OCI-LY7 (cell line): ENCODE data around the gene LIMS1. TPM values are rescaled to one million over a fixed set of nuclear protein-coding genes. Genes with fewer than 3 reads are reported as not detected.

Experiments
- BruUV-seq: library from RNA; stranded (reverse); fragments of 400-500 nt; replicated peaks from 2 replicates; lab custom pipeline; 2021; lab: Mats Ljungman, UMichigan
- CTCF ChIA-PET: fragments of 300-600 bp; sonication (Branson Sonifier 250); formaldehyde crosslinking; loops from one replicate; lab custom pipeline; 2022; ENCODE audit warnings: antibody characterized with exemption; ENCODE audit not compliant: unreplicated experiment; lab: Charles Lee
- POLR2A ChIA-PET: fragments of 300-600 bp; sonication (Branson Sonifier 250); formaldehyde crosslinking; loops from one replicate; lab custom pipeline; 2022; ENCODE audit warnings: antibody characterized with exemption; lab: Charles Lee
- DNase-seq: peaks from one replicate; pipeline ENCODE4 v3.0.0-alpha.2; 2015; ENCODE audit warnings: low spot score
- H2AFZ ChIP-seq: fragments of 200-600 bp; sonication (generic), shearing (Covaris generic); 2 replicates; pipeline ENCODE4 v1.6.1; 2014; ENCODE audit warnings: mild to moderate bottlenecking, antibody characterized with exemption, low read length, moderate library complexity
- H3K27ac ChIP-seq: fragments of 200-600 bp; sonication (generic); 2 replicates; pipeline ENCODE4 v1.5.1; 2014; ENCODE audit warnings: mixed run types, low read depth, mild to moderate bottlenecking, moderate library complexity, low read length, inconsistent platforms; ENCODE audit not compliant: poor library complexity, severe bottlenecking
- H3K36me3 ChIP-seq: fragments of 200-600 bp; sonication (generic); 2 replicates; pipeline ENCODE4 v1.6.1; 2014; ENCODE audit warnings: mild to moderate bottlenecking, antibody characterized with exemption, low read length, moderate library complexity, mixed read lengths; ENCODE audit not compliant: insufficient read depth
- H3K4me1 ChIP-seq: fragments of 200-600 bp; sonication (generic); 2 replicates; pipeline ENCODE4 v1.5.1; 2014; ENCODE audit warnings: mild to moderate bottlenecking, low read length; ENCODE audit not compliant: insufficient read depth, poor library complexity, severe bottlenecking
- H3K4me2 ChIP-seq: fragments of 200-600 bp; sonication (generic); 2 replicates; pipeline ENCODE4 v1.6.1; 2014; ENCODE audit warnings: mild to moderate bottlenecking, low read length
- H3K4me3 ChIP-seq: fragments of 200-600 bp; sonication (generic); 2 replicates; pipeline ENCODE4 v1.5.1; 2014; ENCODE audit warnings: mild to moderate bottlenecking, low read depth, low read length; ENCODE audit not compliant: poor library complexity, severe bottlenecking
- H3K79me2 ChIP-seq: fragments of 200-600 bp; sonication (generic); 2 replicates; pipeline ENCODE4 v1.6.1; 2016; ENCODE audit warnings: low read depth, mild to moderate bottlenecking, low read length, moderate library complexity, mixed read lengths; ENCODE audit not compliant: insufficient read depth
- H3K9me2 ChIP-seq: fragments of 200-600 bp; sonication (generic); 2 replicates; pipeline ENCODE4 v1.6.1; 2016; ENCODE audit warnings: mild to moderate bottlenecking, low read length, mixed read lengths; ENCODE audit not compliant: insufficient read depth
- H3K9me3 ChIP-seq: fragments of 200-600 bp; sonication (generic); 2 replicates; pipeline ENCODE4 v1.6.1; 2014; ENCODE audit warnings: mild to moderate bottlenecking, mixed run types, low read length, mixed read lengths
- H4K20me1 ChIP-seq: fragments of 200-600 bp; sonication (generic); 2 replicates; pipeline ENCODE4 v1.6.1; 2014; ENCODE audit warnings: mild to moderate bottlenecking, antibody characterized with exemption, low read length, moderate library complexity, mixed read lengths; ENCODE audit not compliant: insufficient read depth
- EZH2phosphoT487 ChIP-seq: fragments of 200-600 bp; sonication (generic); IDR thresholded peaks from 2 replicates; pipeline ENCODE4 v1.6.1; 2018; ENCODE audit warnings: low read depth, borderline replicate concordance, mild to moderate bottlenecking, mixed run types, antibody characterized with exemption, low read length, moderate library complexity, mixed read lengths
- intact Hi-C: fragments of 100-400 bp; cut with micrococcal nuclease; formaldehyde crosslinking; loops from one replicate; pipeline ENCODE4 v1.10.0; 2022; ENCODE audit not compliant: unreplicated experiment
- total RNA-seq, 2 experiments: library from RNA; depleted of rRNA in 1 of 2; stranded (reverse); fragments of >200 nt in 1 of 2; shearing (Covaris generic) in 1 of 2; gene quantifications; 2 replicates each; pipeline ENCODE4 v1.2.3, GENCODE V29; 2014 to 2022
- TF ChIP-seq, protein P1 (sequence below): fragments of 200-600 bp; sonication (generic); conservative IDR thresholded peaks from 2 replicates; pipeline ENCODE4 v1.5.1; 2014; ENCODE audit warnings: mild to moderate bottlenecking, antibody characterized with exemption, low read length, moderate library complexity, mixed read lengths

LIMS1 gene
- total RNA-seq, 2 experiments from 2014 or later, result 53.3 to 74.7 TPM

- no peaks in the 10 kb centered on the region for H3K79me2 ChIP-seq
- peaks cover 30% of the 10 kb centered on the region for H3K4me1 ChIP-seq
- no peak for DNase-seq
- TF ChIP-seq EZH2phosphoT487, result no peak
- TF ChIP-seq, protein P1, sequence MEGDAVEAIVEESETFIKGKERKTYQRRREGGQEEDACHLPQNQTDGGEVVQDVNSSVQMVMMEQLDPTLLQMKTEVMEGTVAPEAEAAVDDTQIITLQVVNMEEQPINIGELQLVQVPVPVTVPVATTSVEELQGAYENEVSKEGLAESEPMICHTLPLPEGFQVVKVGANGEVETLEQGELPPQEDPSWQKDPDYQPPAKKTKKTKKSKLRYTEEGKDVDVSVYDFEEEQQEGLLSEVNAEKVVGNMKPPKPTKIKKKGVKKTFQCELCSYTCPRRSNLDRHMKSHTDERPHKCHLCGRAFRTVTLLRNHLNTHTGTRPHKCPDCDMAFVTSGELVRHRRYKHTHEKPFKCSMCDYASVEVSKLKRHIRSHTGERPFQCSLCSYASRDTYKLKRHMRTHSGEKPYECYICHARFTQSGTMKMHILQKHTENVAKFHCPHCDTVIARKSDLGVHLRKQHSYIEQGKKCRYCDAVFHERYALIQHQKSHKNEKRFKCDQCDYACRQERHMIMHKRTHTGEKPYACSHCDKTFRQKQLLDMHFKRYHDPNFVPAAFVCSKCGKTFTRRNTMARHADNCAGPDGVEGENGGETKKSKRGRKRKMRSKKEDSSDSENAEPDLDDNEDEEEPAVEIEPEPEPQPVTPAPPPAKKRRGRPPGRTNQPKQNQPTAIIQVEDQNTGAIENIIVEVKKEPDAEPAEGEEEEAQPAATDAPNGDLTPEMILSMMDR, result no peak
- intact Hi-C loops, result no loop called here
- ChIA-PET POLR2A (interaction anchor here (0.6 to 4.0 kb wide), 5 partner anchors 11 to 391 kb away, joined by 3 to 19 read pairs (median 3); no protein-coding TSS in a partner anchor), CTCF (interaction anchor here (1.0 kb wide), 1 partner anchor 51 kb away, joined by 3 read pairs; no protein-coding TSS in a partner anchor)
- H3K4me2 ChIP-seq, result no peak overlapping the region
- H3K36me3 ChIP-seq, result no peaks in the 10 kb centered on the region
- H3K4me3 ChIP-seq, result no peak overlapping the region
- no peak overlapping the region for H3K27ac ChIP-seq
- no peaks in the 10 kb centered on the region for H4K20me1 ChIP-seq
- H3K9me3 ChIP-seq, result no peaks in the 10 kb centered on the region
- BruUV-seq, result no TSS peak
- H2AFZ ChIP-seq, result no peak overlapping the region
- H3K9me2 ChIP-seq, result no peaks in the 10 kb centered on the region
These were observed 52.4 kb downstream of the LIMS1 start for GRCh38 chr2:108586631-108587030.

GRCh38 chr2:108587621-108588020 lies 53.4 kb downstream of the LIMS1 start:
- H3K27ac ChIP-seq, result no peak overlapping the region
- peaks cover 30% of the 10 kb centered on the region for H3K4me1 ChIP-seq
- ChIA-PET CTCF (no interaction called here), POLR2A (interaction anchor here (0.7 to 4.0 kb wide), 3 partner anchors 12 to 125 kb away, joined by 3 to 19 read pairs (median 4); no protein-coding TSS in a partner anchor)
- H3K4me2 ChIP-seq, result peak overlapping the region; percentile 38
- TF ChIP-seq, protein P1, result no peak
- no peak for TF ChIP-seq EZH2phosphoT487
- no peak overlapping the region for H2AFZ ChIP-seq
- no peaks in the 10 kb centered on the region for H3K9me3 ChIP-seq
- no peaks in the 10 kb centered on the region for H3K79me2 ChIP-seq
- intact Hi-C loops, result no loop called here
- no peaks in the 10 kb centered on the region for H3K36me3 ChIP-seq
- no peak for DNase-seq
- no peaks in the 10 kb centered on the region for H4K20me1 ChIP-seq
- H3K4me3 ChIP-seq, result no peak overlapping the region
- BruUV-seq, result no TSS peak
- no peaks in the 10 kb centered on the region for H3K9me2 ChIP-seq

- Histone ChIP-seq H3K4me3 (peak overlapping the region; percentile 15), H3K9me2 (no peaks in the 10 kb centered on the region), H3K27ac (peak overlapping the region; percentile 5), H3K36me3 (no peaks in the 10 kb centered on the region), H3K4me2 (peak overlapping the region; percentile 38), H3K79me2 (no peaks in the 10 kb centered on the region), H4K20me1 (no peaks in the 10 kb centered on the region), H2AFZ (no peak overlapping the region), H3K4me1 (peaks cover 30% of the 10 kb centered on the region), H3K9me3 (no peaks in the 10 kb centered on the region)
- no peak for TF ChIP-seq EZH2phosphoT487
- TF ChIP-seq, protein P1, result no peak
- BruUV-seq, result TSS peak; percentile 44
- intact Hi-C loops, result no loop called here
- CTCF ChIA-PET, result no interaction called here
- DNase-seq, result peak; percentile 36
- POLR2A ChIA-PET, result interaction anchor here (0.7 to 4.0 kb wide), 3 partner anchors 13 to 125 kb away, joined by 3 to 19 read pairs (median 4); no protein-coding TSS in a partner anchor
These were observed 53.9 kb downstream of the LIMS1 start for GRCh38 chr2:108588070-108588668.
